GM23338 (cell line): ENCODE measurements around the gene TGFBR1. TPM values are rescaled to one million over a fixed set of nuclear protein-coding genes. Genes with fewer than 3 reads are reported as not detected.

ENCODE experiments used
- ATAC-seq: fragments of 200-7000 bp; cut with Tn5 transposase; 3 replicates; pipeline ENCODE4 v1.9.1; 2020
- DNase-seq: peaks from one replicate; pipeline ENCODE4 v3.0.0-alpha.2; 2015; ENCODE audit warnings: low spot score
- H2AFZ ChIP-seq: fragments of 200-600 bp; sonication (generic); 2 replicates; pipeline ENCODE4 v1.8.0; 2016; ENCODE audit warnings: antibody characterized with exemption, mild to moderate bottlenecking, moderate library complexity
- H3F3A ChIP-seq: fragments of 200-600 bp; sonication (generic); replicated peaks from 2 replicates; pipeline ENCODE4 v1.8.0; 2017; ENCODE audit warnings: antibody characterized with exemption, mixed run types, low read depth
- H3K27ac ChIP-seq: fragments of 200-600 bp; sonication (generic); 2 replicates; pipeline ENCODE4 v1.6.1; 2016; ENCODE audit warnings: low read depth
- H3K27me3 ChIP-seq: fragments of 200-600 bp; sonication (generic); 2 replicates; pipeline ENCODE4 v1.8.0; 2016; ENCODE audit warnings: mild to moderate bottlenecking, mixed run types, moderate library complexity; ENCODE audit not compliant: insufficient read depth
- H3K36me3 ChIP-seq: fragments of 200-600 bp; sonication (generic); 2 replicates; pipeline ENCODE4 v1.8.0; 2016; ENCODE audit warnings: mild to moderate bottlenecking; ENCODE audit not compliant: insufficient read depth
- H3K4me1 ChIP-seq: fragments of 200-600 bp; sonication (generic); 2 replicates; pipeline ENCODE4 v1.8.0; 2016; ENCODE audit warnings: mild to moderate bottlenecking, moderate library complexity; ENCODE audit not compliant: insufficient read depth
- H3K4me2 ChIP-seq: fragments of 200-600 bp; sonication (generic); 2 replicates; pipeline ENCODE4 v1.7.1; 2017; ENCODE audit warnings: mixed run types
- H3K4me3 ChIP-seq: fragments of 200-600 bp; sonication (generic); 2 replicates; pipeline ENCODE4 v1.6.1; 2016; ENCODE audit warnings: mixed run types
- H3K79me2 ChIP-seq: fragments of 200-600 bp; sonication (generic); replicated peaks from 2 replicates; pipeline ENCODE4 v1.8.0; 2017; ENCODE audit warnings: mild to moderate bottlenecking; ENCODE audit not compliant: insufficient read depth
- H3K9me2 ChIP-seq: fragments of 200-600 bp; sonication (generic); 2 replicates; pipeline ENCODE4 v1.8.0; 2017; ENCODE audit not compliant: insufficient read depth
- H4K20me1 ChIP-seq: fragments of 200-600 bp; sonication (generic); replicated peaks from 2 replicates; pipeline ENCODE4 v1.8.0; 2017; ENCODE audit warnings: mild to moderate bottlenecking; ENCODE audit not compliant: insufficient read depth
- H3K27ac Mint-ChIP-seq: 2 replicates; pipeline ENCODE4 v1.8.0; 2020; ENCODE audit warnings: inconsistent platforms, mild to moderate bottlenecking, moderate library complexity, mixed read lengths
- H3K27me3 Mint-ChIP-seq: 3 replicates; pipeline ENCODE4 v1.8.0; 2022; ENCODE audit warnings: low read depth, mild to moderate bottlenecking, moderate library complexity, mixed read lengths, inconsistent platforms; ENCODE audit not compliant: insufficient read depth, poor library complexity
- H3K36me3 Mint-ChIP-seq: 3 replicates; pipeline ENCODE4 v1.8.0; 2021; ENCODE audit warnings: low read depth, mild to moderate bottlenecking, inconsistent platforms, moderate library complexity, mixed read lengths
- H3K4me1 Mint-ChIP-seq: 3 replicates; pipeline ENCODE4 v1.8.0; 2020; ENCODE audit warnings: mild to moderate bottlenecking, inconsistent platforms, mixed read lengths
- H3K4me3 Mint-ChIP-seq: 3 replicates; pipeline ENCODE4 v1.8.0; 2021; ENCODE audit warnings: moderate library complexity, mild to moderate bottlenecking, inconsistent platforms, mixed read lengths
- H3K9me3 Mint-ChIP-seq: 3 replicates; pipeline ENCODE4 v1.8.0; 2020; ENCODE audit warnings: moderate library complexity, mild to moderate bottlenecking, inconsistent platforms, mixed read lengths
- CREB1 ChIP-seq: fragments of 250-450 bp; sonication (Bioruptor Pico); IDR thresholded peaks from 2 replicates; pipeline ENCODE4 v1.5.0; 2020; ENCODE audit warnings: low read depth, mild to moderate bottlenecking, moderate library complexity
- EZH2 ChIP-seq: fragments of 200-600 bp; sonication (generic); IDR thresholded peaks from one replicate; pipeline ENCODE4 v1.8.0; 2017; ENCODE audit warnings: antibody characterized with exemption, mild to moderate bottlenecking, low read depth; ENCODE audit not compliant: unreplicated experiment
- EZH2phosphoT487 ChIP-seq: fragments of 200-600 bp; sonication (generic); IDR thresholded peaks from one replicate; pipeline ENCODE4 v1.8.1; 2018; ENCODE audit warnings: antibody characterized with exemption; ENCODE audit not compliant: unreplicated experiment
- JUNB ChIP-seq: IDR thresholded peaks from one replicate; pipeline ENCODE4 v1.6.1; 2016; ENCODE audit warnings: antibody characterized with exemption; ENCODE audit not compliant: unreplicated experiment
- NANOG ChIP-seq: IDR thresholded peaks from 2 replicates; pipeline ENCODE4 v1.6.1; 2016; ENCODE audit warnings: antibody characterized with exemption, borderline replicate concordance
- POLR2AphosphoS5 ChIP-seq: IDR thresholded peaks from 2 replicates; pipeline ENCODE4 v1.6.1; 2016; ENCODE audit warnings: antibody characterized with exemption, low read depth
- STAT1 ChIP-seq: IDR thresholded peaks from one replicate; pipeline ENCODE4 v1.6.1; 2016; ENCODE audit warnings: antibody characterized with exemption; ENCODE audit not compliant: unreplicated experiment
- ZNF114 ChIP-seq: fragments of 250-450 bp; sonication (Bioruptor Pico); IDR thresholded peaks from 2 replicates; pipeline ENCODE4 v1.5.0; 2020; ENCODE audit warnings: mild to moderate bottlenecking, moderate library complexity
- ZNF331 ChIP-seq: fragments of 250-450 bp; sonication (Bioruptor Pico); IDR thresholded peaks from 2 replicates; pipeline ENCODE4 v1.5.0; 2020; ENCODE audit warnings: low read depth, mild to moderate bottlenecking, moderate library complexity
- polyA plus RNA-seq: library from polyadenylated mRNA; unstranded; fragments of >200 nt; fragmentation: Nextera tagmentation; extraction: Ambion mirVana; gene quantifications from 2 replicates; pipeline ENCODE4 v1.2.1, GENCODE V29; 2016
- total RNA-seq: library from RNA; depleted of rRNA; stranded (reverse); fragments of >200 nt; shearing (Covaris generic); gene quantifications from 2 replicates; pipeline ENCODE4 v1.2.3, GENCODE V29; 2014
- TF ChIP-seq, protein P1 (sequence below), 2 experiments: fragments of 200-600 bp in 1 of 2; sonication (generic) in 1 of 2; conservative IDR thresholded peaks; 2 replicates each; pipeline versions ENCODE4 v1.5.1 to v1.6.1; 2016 to 2017; ENCODE audit warnings: antibody characterized with exemption in 2 of 2, low read depth in 2 of 2, mild to moderate bottlenecking in 2 of 2, moderate library complexity in 1 of 2
- TF ChIP-seq, protein P2 (sequence below): IDR thresholded peaks from one replicate; pipeline ENCODE4 v1.6.1; 2018; ENCODE audit warnings: antibody characterized with exemption; ENCODE audit not compliant: unreplicated experiment
- TF ChIP-seq, protein P3 (sequence below): IDR thresholded peaks from 2 replicates; pipeline ENCODE4 v1.6.1; 2016; ENCODE audit warnings: antibody characterized with exemption
- TF ChIP-seq, protein P4 (sequence below): fragments of 250-450 bp; sonication (Bioruptor Pico); IDR thresholded peaks from 2 replicates; pipeline ENCODE4 v1.5.0; 2020; ENCODE audit warnings: mild to moderate bottlenecking, moderate library complexity

TGFBR1 gene
- total and polyA plus RNA-seq, 2 experiments from 2014 or later, result 9.3 to 40.2 TPM

DNA sequence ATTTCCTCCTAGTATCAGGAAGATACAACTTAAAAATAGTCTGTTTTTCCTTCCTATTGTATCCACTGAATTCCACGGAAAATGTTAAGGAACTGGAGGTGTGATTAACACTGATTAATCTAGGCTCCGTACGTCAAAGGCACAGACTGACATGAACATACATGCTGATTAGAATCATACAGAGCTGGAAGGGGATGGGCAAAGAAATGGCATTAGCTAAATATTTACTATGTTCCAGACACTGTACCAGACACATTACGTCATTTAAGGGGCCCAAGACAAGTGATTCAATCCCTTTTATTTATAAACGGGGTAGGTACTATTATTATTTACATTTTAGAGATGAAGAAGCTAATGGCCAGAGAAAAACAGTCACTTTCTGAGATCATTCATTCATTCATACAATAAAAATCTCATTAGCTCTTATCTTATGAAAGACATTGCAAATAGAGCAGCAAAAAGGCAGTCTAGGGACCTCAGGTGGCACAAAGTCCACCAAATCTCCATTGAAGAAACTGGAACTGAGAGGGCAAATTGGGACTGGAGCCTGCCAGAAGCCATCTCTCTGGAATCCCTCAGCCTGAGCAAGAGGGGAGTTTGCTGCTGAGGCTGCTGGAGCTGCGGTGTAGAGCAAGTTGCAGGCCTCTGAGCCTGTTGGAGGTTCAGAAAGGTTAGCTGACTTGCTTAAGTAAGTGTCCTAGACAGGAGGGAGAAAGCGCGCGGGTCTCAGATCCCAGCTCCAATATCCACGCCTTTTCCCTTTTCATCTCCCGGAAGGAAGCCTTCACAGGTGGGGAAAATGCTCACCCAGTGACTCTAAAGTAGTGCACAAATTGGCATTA lies 1.6 kb upstream of the TGFBR1 start:
- Mint-ChIP-seq H3K4me3 (peak overlapping the region; percentile 80), H3K36me3 (no peaks in the 10 kb centered on the region; the same call in 2 of the 3 replicates), H3K27ac (no peak overlapping the region), H3K9me3 (no peaks in the 10 kb centered on the region; the same call in 2 of the 3 replicates), H3K27me3 (peaks cover 3% of the 10 kb centered on the region), H3K4me1 (peaks cover 27% of the 10 kb centered on the region)
- peak overlapping the region; percentile 91 for H3K4me3 ChIP-seq
- H3K4me1 ChIP-seq, result peaks cover 31% of the 10 kb centered on the region
- TF ChIP-seq STAT1 (no peak), ZNF114 (CRISPR knock-in tag) (no peak), EZH2 (no peak), JUNB (no peak), POLR2AphosphoS5 (no peak), NANOG (no peak), CREB1 (CRISPR knock-in tag) (no peak), ZNF331 (no peak), EZH2phosphoT487 (no peak)
- TF ChIP-seq, protein P1, sequence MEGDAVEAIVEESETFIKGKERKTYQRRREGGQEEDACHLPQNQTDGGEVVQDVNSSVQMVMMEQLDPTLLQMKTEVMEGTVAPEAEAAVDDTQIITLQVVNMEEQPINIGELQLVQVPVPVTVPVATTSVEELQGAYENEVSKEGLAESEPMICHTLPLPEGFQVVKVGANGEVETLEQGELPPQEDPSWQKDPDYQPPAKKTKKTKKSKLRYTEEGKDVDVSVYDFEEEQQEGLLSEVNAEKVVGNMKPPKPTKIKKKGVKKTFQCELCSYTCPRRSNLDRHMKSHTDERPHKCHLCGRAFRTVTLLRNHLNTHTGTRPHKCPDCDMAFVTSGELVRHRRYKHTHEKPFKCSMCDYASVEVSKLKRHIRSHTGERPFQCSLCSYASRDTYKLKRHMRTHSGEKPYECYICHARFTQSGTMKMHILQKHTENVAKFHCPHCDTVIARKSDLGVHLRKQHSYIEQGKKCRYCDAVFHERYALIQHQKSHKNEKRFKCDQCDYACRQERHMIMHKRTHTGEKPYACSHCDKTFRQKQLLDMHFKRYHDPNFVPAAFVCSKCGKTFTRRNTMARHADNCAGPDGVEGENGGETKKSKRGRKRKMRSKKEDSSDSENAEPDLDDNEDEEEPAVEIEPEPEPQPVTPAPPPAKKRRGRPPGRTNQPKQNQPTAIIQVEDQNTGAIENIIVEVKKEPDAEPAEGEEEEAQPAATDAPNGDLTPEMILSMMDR (conservative IDR thresholded peaks at IDR 0.05; ENCODE audit: low read depth in 2 of 2), result no peak
- TF ChIP-seq, protein P2, sequence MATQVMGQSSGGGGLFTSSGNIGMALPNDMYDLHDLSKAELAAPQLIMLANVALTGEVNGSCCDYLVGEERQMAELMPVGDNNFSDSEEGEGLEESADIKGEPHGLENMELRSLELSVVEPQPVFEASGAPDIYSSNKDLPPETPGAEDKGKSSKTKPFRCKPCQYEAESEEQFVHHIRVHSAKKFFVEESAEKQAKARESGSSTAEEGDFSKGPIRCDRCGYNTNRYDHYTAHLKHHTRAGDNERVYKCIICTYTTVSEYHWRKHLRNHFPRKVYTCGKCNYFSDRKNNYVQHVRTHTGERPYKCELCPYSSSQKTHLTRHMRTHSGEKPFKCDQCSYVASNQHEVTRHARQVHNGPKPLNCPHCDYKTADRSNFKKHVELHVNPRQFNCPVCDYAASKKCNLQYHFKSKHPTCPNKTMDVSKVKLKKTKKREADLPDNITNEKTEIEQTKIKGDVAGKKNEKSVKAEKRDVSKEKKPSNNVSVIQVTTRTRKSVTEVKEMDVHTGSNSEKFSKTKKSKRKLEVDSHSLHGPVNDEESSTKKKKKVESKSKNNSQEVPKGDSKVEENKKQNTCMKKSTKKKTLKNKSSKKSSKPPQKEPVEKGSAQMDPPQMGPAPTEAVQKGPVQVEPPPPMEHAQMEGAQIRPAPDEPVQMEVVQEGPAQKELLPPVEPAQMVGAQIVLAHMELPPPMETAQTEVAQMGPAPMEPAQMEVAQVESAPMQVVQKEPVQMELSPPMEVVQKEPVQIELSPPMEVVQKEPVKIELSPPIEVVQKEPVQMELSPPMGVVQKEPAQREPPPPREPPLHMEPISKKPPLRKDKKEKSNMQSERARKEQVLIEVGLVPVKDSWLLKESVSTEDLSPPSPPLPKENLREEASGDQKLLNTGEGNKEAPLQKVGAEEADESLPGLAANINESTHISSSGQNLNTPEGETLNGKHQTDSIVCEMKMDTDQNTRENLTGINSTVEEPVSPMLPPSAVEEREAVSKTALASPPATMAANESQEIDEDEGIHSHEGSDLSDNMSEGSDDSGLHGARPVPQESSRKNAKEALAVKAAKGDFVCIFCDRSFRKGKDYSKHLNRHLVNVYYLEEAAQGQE, result no peak
- TF ChIP-seq, protein P3, sequence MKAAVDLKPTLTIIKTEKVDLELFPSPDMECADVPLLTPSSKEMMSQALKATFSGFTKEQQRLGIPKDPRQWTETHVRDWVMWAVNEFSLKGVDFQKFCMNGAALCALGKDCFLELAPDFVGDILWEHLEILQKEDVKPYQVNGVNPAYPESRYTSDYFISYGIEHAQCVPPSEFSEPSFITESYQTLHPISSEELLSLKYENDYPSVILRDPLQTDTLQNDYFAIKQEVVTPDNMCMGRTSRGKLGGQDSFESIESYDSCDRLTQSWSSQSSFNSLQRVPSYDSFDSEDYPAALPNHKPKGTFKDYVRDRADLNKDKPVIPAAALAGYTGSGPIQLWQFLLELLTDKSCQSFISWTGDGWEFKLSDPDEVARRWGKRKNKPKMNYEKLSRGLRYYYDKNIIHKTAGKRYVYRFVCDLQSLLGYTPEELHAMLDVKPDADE, result no peak
- TF ChIP-seq, protein P4, sequence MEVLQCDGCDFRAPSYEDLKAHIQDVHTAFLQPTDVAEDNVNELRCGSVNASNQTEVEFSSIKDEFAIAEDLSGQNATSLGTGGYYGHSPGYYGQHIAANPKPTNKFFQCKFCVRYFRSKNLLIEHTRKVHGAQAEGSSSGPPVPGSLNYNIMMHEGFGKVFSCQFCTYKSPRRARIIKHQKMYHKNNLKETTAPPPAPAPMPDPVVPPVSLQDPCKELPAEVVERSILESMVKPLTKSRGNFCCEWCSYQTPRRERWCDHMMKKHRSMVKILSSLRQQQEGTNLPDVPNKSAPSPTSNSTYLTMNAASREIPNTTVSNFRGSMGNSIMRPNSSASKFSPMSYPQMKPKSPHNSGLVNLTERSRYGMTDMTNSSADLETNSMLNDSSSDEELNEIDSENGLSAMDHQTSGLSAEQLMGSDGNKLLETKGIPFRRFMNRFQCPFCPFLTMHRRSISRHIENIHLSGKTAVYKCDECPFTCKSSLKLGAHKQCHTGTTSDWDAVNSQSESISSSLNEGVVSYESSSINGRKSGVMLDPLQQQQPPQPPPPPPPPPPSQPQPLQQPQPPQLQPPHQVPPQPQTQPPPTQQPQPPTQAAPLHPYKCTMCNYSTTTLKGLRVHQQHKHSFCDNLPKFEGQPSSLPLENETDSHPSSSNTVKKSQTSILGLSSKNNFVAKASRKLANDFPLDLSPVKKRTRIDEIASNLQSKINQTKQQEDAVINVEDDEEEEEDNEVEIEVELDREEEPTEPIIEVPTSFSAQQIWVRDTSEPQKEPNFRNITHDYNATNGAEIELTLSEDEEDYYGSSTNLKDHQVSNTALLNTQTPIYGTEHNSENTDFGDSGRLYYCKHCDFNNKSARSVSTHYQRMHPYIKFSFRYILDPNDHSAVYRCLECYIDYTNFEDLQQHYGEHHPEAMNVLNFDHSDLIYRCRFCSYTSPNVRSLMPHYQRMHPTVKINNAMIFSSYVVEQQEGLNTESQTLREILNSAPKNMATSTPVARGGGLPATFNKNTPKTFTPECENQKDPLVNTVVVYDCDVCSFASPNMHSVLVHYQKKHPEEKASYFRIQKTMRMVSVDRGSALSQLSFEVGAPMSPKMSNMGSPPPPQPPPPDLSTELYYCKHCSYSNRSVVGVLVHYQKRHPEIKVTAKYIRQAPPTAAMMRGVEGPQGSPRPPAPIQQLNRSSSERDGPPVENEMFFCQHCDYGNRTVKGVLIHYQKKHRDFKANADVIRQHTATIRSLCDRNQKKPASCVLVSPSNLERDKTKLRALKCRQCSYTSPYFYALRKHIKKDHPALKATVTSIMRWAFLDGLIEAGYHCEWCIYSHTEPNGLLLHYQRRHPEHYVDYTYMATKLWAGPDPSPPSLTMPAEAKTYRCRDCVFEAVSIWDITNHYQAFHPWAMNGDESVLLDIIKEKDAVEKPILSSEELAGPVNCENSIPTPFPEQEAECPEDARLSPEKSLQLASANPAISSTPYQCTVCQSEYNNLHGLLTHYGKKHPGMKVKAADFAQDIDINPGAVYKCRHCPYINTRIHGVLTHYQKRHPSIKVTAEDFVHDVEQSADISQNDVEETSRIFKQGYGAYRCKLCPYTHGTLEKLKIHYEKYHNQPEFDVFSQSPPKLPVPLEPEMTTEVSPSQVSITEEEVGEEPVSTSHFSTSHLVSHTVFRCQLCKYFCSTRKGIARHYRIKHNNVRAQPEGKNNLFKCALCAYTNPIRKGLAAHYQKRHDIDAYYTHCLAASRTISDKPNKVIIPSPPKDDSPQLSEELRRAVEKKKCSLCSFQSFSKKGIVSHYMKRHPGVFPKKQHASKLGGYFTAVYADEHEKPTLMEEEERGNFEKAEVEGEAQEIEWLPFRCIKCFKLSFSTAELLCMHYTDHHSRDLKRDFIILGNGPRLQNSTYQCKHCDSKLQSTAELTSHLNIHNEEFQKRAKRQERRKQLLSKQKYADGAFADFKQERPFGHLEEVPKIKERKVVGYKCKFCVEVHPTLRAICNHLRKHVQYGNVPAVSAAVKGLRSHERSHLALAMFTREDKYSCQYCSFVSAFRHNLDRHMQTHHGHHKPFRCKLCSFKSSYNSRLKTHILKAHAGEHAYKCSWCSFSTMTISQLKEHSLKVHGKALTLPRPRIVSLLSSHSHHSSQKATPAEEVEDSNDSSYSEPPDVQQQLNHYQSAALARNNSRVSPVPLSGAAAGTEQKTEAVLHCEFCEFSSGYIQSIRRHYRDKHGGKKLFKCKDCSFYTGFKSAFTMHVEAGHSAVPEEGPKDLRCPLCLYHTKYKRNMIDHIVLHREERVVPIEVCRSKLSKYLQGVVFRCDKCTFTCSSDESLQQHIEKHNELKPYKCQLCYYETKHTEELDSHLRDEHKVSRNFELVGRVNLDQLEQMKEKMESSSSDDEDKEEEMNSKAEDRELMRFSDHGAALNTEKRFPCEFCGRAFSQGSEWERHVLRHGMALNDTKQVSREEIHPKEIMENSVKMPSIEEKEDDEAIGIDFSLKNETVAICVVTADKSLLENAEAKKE, result no peak
- peaks cover 27% of the 10 kb centered on the region for H3K79me2 ChIP-seq
- H3K9me2 ChIP-seq, result no peaks in the 10 kb centered on the region
- peaks cover 25% of the 10 kb centered on the region for H3K27me3 ChIP-seq
- H3F3A ChIP-seq, result peaks cover 12% of the 10 kb centered on the region
- no peaks in the 10 kb centered on the region for H3K36me3 ChIP-seq
- H3K4me2 ChIP-seq, result peak overlapping the region; percentile 99
- H2AFZ ChIP-seq, result peak overlapping the region; percentile 100
- no peak overlapping the region for H3K27ac ChIP-seq
- peaks cover 17% of the 10 kb centered on the region for H4K20me1 ChIP-seq
- peak; percentile 39 for DNase-seq
- ATAC-seq, result peak; percentile 4; the same call in 2 of the 3 replicates
